NCI-H460 (cell line): ENCODE results near the gene TP73. TPM values are rescaled to one million over a fixed set of nuclear protein-coding genes. Genes with fewer than 3 reads are reported as not detected.
A peak's percentile ranks its signal among the peaks of the same experiment; 100 is the strongest.

Source experiments
- DNase-seq: peaks from one replicate; pipeline ENCODE4 v3.0.0-alpha.2; 2016; ENCODE audit warnings: low read depth; ENCODE audit errors: extremely low read depth
- total RNA-seq: library from RNA; depleted of rRNA; stranded (reverse); fragments of >200 nt; shearing (Covaris generic); gene quantifications from 2 replicates; pipeline ENCODE4 v1.2.3, GENCODE V29; 2014

The TP73 gene
- total RNA-seq, 1 experiment from 2014 or later = 0.07 TPM

GRCh38 chr1:3632716-3633343, 19.5 kb upstream of the TP73 start:
- no peak for DNase-seq

- DNase-seq = no peak
Measured at GRCh38 chr1:3633344-3634058, 18.8 kb upstream of the TP73 start.

GRCh38 chr1:3634059-3634800, 18.1 kb upstream of the TP73 start:
- no peak for DNase-seq

- DNase-seq = no peak
Measured at GRCh38 chr1:3636080-3636479, 16.2 kb upstream of the TP73 start.

- no peak for DNase-seq
Measured at GRCh38 chr1:3636531-3636930, 15.8 kb upstream of the TP73 start.

- no peak for DNase-seq
Measured at GRCh38 chr1:3638027-3638426, 14.3 kb upstream of the TP73 start.

- DNase-seq = no peak
Measured at GRCh38 chr1:3638676-3639075, 13.6 kb upstream of the TP73 start.

- DNase-seq = no peak
Measured at GRCh38 chr1:3639397-3639911, 12.9 kb upstream of the TP73 start.

- DNase-seq = no peak
Measured at GRCh38 chr1:3640121-3640837, 12.0 kb upstream of the TP73 start.

- no peak for DNase-seq
Measured at GRCh38 chr1:3641046-3641760, 11.1 kb upstream of the TP73 start.

GRCh38 chr1:3641816-3642215, 10.5 kb upstream of the TP73 start:
- no peak for DNase-seq

GRCh38 chr1:3642919-3643675, 9.2 kb upstream of the TP73 start:
- no peak for DNase-seq

- no peak for DNase-seq
Measured at GRCh38 chr1:3644273-3644672, 8.0 kb upstream of the TP73 start.

GRCh38 chr1:3645247-3645646, 7.1 kb upstream of the TP73 start:
- DNase-seq = no peak

GRCh38 chr1:3645666-3646355, 6.5 kb upstream of the TP73 start:
- no peak for DNase-seq

- DNase-seq = no peak
Measured at GRCh38 chr1:3646596-3646995, 5.7 kb upstream of the TP73 start.

GRCh38 chr1:3649342-3650247, 2.7 kb upstream of the TP73 start, which contains the start of gene WRAP73:
TSS of gene WRAP73 (minus strand) at chr1:3650103. CDS start at chr1:3649999, 104 bp downstream.
- peak; percentile 80 for DNase-seq
